ENCODE measurements around the gene PRKN.

Gene PRKN

DNA sequence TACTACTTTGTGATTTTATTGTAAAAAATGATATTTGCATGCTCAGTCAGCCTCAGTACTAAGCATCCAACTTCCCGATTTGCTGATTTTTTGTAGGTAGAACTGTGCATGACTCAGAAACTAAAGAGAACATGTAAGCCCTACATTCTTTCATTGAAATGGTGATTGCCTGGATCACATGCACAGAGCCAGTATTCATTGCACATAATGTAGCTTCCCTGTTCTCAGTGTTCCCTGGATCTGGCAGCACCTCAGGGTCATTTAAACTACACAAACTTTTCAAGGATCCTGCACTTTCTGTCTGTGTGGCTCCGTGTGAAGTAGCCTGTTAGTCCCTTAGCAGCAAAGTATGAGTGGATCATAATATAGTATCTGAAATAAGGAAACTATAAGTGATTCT lies 1030.8 kb downstream of the PRKN start:
- no peak overlapping the region for H3K4me3 ChIP-seq (ENCODE audit: low read length)
- no peaks in the 10 kb centered on the region for H3K36me3 ChIP-seq (ENCODE audit: insufficient read depth, low read depth, low read length)
- no peak overlapping the region for H3K9ac ChIP-seq (ENCODE audit: low read depth, low read length)
- H3K27ac ChIP-seq (ENCODE audit: low read length) = no peak overlapping the region
- H3K27me3 ChIP-seq (ENCODE audit: insufficient read depth, low read length) = no peaks in the 10 kb centered on the region
- H3K9me3 ChIP-seq (ENCODE audit: insufficient read depth, low read depth, low read length) = no peaks in the 10 kb centered on the region
- H3K4me1 ChIP-seq (ENCODE audit: insufficient read depth, low read length) = no peaks in the 10 kb centered on the region

DNA sequence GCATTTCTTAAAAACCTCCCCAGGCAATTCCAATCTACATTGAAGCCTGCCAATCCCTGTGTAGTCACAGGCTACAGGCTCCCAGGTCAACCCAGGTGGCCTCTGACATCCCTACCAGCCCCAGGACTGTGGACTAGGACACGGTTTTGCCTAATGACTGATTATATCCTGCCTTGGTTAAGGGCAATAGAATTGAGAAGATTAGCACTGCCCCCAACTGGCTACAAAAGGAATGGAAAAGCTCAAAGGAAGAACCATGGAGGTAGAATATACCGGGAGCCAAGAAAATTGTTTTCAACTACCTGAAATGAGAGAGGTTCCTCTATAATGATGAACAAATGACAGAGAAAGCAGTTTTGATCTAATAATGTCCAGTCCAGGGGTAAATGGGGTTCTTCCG lies 1032.6 kb downstream of the PRKN start:
- Histone ChIP-seq H3K27me3 (ENCODE audit: insufficient read depth, low read length) (no peaks in the 10 kb centered on the region), H3K9me3 (ENCODE audit: insufficient read depth, low read depth, low read length) (no peaks in the 10 kb centered on the region), H3K4me3 (ENCODE audit: low read length) (no peak overlapping the region), H3K4me1 (ENCODE audit: insufficient read depth, low read length) (no peaks in the 10 kb centered on the region), H3K27ac (ENCODE audit: low read length) (no peak overlapping the region), H3K9ac (ENCODE audit: low read depth, low read length) (no peak overlapping the region), H3K36me3 (ENCODE audit: insufficient read depth, low read depth, low read length) (no peaks in the 10 kb centered on the region)

DNA sequence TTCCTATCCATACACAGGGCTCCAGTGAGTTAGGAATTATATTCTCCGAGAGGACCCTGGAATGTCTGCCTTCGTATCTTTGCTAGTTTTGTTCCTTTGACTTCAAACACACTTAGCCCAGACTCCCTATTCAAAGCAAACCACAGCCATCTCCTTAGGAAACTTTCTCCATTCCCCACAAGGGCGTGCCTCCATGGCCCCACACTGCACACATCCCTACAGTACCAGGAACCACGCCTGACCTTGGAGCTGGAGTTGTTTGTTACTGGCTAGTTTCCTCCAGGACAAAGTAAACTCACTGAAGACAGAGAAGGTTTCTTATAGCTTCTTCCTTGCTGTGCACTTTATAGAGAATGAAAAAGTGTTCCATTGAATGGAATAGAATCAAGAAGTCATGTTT lies 1040.9 kb downstream of the PRKN start:
- Histone ChIP-seq H3K27ac (ENCODE audit: low read length) (no peak overlapping the region), H3K36me3 (ENCODE audit: insufficient read depth, low read depth, low read length) (no peaks in the 10 kb centered on the region), H3K9ac (ENCODE audit: low read depth, low read length) (no peak overlapping the region), H3K4me1 (ENCODE audit: insufficient read depth, low read length) (no peaks in the 10 kb centered on the region), H3K9me3 (ENCODE audit: insufficient read depth, low read depth, low read length) (no peaks in the 10 kb centered on the region), H3K4me3 (ENCODE audit: low read length) (no peak overlapping the region), H3K27me3 (ENCODE audit: insufficient read depth, low read length) (no peaks in the 10 kb centered on the region)

DNA sequence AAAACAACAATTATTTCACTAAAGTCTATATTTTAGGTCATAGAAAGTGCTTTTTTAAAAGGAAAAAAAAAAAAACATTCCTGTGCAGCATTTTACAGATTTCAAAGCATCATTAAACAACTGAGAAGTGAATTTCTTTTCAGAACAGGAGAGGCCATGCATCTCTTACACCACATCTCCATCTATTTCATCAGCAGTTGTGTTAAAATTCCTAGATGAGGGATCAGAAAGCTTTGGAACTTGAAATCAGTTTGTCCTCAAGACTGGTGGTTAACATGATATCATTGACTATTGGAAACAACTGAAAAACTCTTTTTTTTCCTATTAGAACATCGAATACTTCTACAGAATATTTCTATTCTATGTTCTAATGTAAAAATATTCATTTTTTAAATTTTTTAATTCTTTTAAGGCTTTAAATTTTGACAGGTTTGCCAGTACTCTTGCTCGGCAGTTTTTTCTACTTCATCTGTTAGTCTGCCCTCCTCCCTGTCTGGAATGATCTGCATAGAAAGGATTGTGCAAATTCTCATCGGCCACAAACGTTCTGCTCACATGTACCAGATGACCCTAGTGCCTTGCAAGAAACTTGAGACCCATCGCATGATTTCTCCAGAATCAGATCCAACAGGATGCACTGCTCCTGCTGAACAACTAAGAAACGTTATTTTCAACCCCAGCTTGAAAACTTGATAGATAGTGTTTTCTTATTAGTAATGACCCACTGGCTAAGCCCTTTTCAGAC lies 1042.7 kb downstream of the PRKN start:
- no peaks in the 10 kb centered on the region for H3K9me3 ChIP-seq (ENCODE audit: insufficient read depth, low read depth, low read length)
- H3K36me3 ChIP-seq (ENCODE audit: insufficient read depth, low read depth, low read length) = no peaks in the 10 kb centered on the region
- no peak overlapping the region for H3K4me3 ChIP-seq (ENCODE audit: low read length)
- H3K27me3 ChIP-seq (ENCODE audit: insufficient read depth, low read length) = no peaks in the 10 kb centered on the region
- no peak overlapping the region for H3K9ac ChIP-seq (ENCODE audit: low read depth, low read length)
- H3K4me1 ChIP-seq (ENCODE audit: insufficient read depth, low read length) = no peaks in the 10 kb centered on the region
- no peak overlapping the region for H3K27ac ChIP-seq (ENCODE audit: low read length)

DNA sequence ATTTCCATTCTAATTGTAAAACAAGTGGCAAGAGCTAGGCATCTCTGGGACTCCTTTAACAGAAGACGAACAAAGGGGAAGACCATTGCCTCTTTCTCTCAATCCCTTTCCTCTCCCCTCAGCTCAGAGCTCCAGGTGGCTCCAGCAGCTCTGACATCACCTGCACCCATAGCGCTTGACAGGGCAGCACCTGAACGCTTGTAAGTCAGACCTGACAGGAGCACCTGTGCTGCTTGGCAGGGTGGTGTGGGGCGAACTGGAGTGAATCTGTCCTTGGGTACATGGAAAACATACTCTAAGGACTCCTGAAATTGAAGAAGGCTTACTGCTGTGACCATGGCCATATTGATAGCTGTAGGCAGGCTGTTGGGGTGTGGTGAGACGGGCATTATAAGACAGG lies 1044.2 kb downstream of the PRKN start:
- no peak overlapping the region for H3K27ac ChIP-seq (ENCODE audit: low read length)
- no peaks in the 10 kb centered on the region for H3K9me3 ChIP-seq (ENCODE audit: insufficient read depth, low read depth, low read length)
- no peaks in the 10 kb centered on the region for H3K27me3 ChIP-seq (ENCODE audit: insufficient read depth, low read length)
- no peaks in the 10 kb centered on the region for H3K36me3 ChIP-seq (ENCODE audit: insufficient read depth, low read depth, low read length)
- H3K9ac ChIP-seq (ENCODE audit: low read depth, low read length) = no peak overlapping the region
- H3K4me3 ChIP-seq (ENCODE audit: low read length) = no peak overlapping the region
- H3K4me1 ChIP-seq (ENCODE audit: insufficient read depth, low read length) = no peaks in the 10 kb centered on the region

DNA sequence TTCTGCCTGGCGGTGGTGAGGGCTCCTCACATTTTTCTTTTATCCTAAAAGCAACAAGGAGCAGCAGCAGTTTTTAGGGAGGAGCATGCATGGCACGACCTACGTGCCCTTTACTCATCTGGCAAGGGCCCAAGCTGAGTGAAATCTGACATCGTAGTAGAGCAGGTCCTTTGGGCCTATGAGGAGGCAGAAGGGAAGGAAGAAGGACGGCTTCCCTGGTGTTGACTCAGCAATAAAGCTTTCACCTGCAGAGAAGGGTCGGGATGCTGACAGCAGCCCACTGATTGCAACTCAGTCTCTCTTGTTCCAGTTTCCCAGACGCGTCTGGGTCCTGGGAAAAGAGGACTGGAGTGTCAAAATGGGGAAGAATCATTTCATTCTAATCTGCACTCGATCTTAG lies 1044.6 kb downstream of the PRKN start:
- Histone ChIP-seq H3K27ac (ENCODE audit: low read length) (no peak overlapping the region), H3K9me3 (ENCODE audit: insufficient read depth, low read depth, low read length) (no peaks in the 10 kb centered on the region), H3K4me1 (ENCODE audit: insufficient read depth, low read length) (no peaks in the 10 kb centered on the region), H3K9ac (ENCODE audit: low read depth, low read length) (no peak overlapping the region), H3K27me3 (ENCODE audit: insufficient read depth, low read length) (no peaks in the 10 kb centered on the region), H3K4me3 (ENCODE audit: low read length) (no peak overlapping the region), H3K36me3 (ENCODE audit: insufficient read depth, low read depth, low read length) (no peaks in the 10 kb centered on the region)

DNA sequence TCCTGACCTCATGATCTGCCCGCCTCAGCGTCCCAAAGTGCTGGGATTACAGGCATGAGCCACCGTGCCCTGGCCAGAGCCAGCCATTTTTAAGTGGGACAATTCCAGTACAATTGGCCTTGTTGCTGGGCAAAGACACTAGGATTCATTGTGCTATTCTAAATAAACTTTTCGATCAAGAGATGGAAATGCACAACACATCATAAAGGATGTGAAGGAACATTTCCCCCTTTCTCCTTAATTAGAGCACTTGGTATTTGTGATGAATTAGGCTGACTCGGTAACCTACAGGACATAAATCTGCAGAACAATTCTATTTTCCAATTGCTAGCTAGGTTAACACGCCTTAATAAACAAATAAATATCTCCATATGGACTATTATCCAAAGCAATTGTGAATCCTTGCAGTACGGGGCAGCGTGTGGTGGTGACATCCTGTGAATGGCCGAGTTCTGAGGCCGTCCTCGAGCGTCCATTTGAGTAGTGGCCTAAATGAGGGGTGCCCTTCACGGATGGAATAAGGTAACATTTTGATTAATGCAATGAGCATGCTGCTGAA lies 1047.5 kb downstream of the PRKN start:
- H3K27ac ChIP-seq (ENCODE audit: low read length) = no peak overlapping the region

DNA sequence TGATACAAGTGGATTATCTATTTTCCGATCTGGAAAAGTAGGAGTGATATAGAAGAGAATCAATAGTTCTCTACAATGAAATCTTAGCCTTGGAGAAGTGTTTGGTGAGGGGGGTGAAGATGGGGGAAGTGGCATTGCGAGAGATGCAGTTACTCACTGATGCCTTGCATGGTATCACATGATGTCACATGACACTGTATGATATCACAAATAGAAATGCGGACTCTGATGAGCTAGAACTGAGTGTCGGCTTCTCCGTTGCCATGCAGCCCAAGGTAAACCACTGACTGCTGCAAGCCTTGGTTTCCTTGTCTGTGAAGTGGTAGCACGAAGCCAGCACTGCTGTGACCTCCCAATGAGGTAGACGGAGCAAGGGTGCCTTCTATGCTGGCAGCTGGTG lies 1050.4 kb downstream of the PRKN start:
- no peaks in the 10 kb centered on the region for H3K9me3 ChIP-seq (ENCODE audit: insufficient read depth, low read depth, low read length)
- no peak overlapping the region for H3K27ac ChIP-seq (ENCODE audit: low read length)
- H3K36me3 ChIP-seq (ENCODE audit: insufficient read depth, low read depth, low read length) = no peaks in the 10 kb centered on the region
- no peak overlapping the region for H3K4me3 ChIP-seq (ENCODE audit: low read length)
- no peaks in the 10 kb centered on the region for H3K27me3 ChIP-seq (ENCODE audit: insufficient read depth, low read length)
- H3K9ac ChIP-seq (ENCODE audit: low read depth, low read length) = no peak overlapping the region
- H3K4me1 ChIP-seq (ENCODE audit: insufficient read depth, low read length) = no peaks in the 10 kb centered on the region

More for the DNA sequence above, 1047.5 kb downstream of the PRKN start:
- Histone ChIP-seq H3K4me1 (ENCODE audit: insufficient read depth, low read length) (no peaks in the 10 kb centered on the region), H3K9ac (ENCODE audit: low read depth, low read length) (no peak overlapping the region), H3K36me3 (ENCODE audit: insufficient read depth, low read depth, low read length) (no peaks in the 10 kb centered on the region), H3K9me3 (ENCODE audit: insufficient read depth, low read depth, low read length) (no peaks in the 10 kb centered on the region), H3K4me3 (ENCODE audit: low read length) (no peak overlapping the region), H3K27me3 (ENCODE audit: insufficient read depth, low read length) (no peaks in the 10 kb centered on the region)

DNA sequence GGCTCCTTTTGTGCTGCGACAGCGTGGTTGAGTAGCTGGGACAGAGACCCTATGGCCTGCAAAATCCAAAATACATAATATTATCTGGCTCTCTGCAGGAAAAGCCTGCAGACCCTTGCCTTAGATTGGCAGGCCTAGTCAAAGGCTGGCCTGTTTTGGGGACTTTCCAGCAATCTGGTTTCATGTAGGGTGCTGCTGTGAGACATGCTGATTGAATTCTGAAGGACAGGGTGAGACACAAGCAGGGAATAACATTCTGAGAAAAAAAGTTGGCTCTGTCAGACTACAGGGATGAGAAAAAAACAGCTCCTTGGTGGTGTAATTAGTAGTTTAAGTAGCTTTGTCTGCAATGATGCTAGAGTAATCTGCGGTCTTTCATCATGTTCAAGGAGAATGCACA lies 1051.0 kb downstream of the PRKN start:
- H3K27me3 ChIP-seq (ENCODE audit: insufficient read depth, low read length) = no peaks in the 10 kb centered on the region
- no peaks in the 10 kb centered on the region for H3K4me1 ChIP-seq (ENCODE audit: insufficient read depth, low read length)
- H3K9me3 ChIP-seq (ENCODE audit: insufficient read depth, low read depth, low read length) = no peaks in the 10 kb centered on the region
- no peak overlapping the region for H3K27ac ChIP-seq (ENCODE audit: low read length)
- no peak overlapping the region for H3K4me3 ChIP-seq (ENCODE audit: low read length)
- H3K36me3 ChIP-seq (ENCODE audit: insufficient read depth, low read depth, low read length) = no peaks in the 10 kb centered on the region
- no peak overlapping the region for H3K9ac ChIP-seq (ENCODE audit: low read depth, low read length)

DNA sequence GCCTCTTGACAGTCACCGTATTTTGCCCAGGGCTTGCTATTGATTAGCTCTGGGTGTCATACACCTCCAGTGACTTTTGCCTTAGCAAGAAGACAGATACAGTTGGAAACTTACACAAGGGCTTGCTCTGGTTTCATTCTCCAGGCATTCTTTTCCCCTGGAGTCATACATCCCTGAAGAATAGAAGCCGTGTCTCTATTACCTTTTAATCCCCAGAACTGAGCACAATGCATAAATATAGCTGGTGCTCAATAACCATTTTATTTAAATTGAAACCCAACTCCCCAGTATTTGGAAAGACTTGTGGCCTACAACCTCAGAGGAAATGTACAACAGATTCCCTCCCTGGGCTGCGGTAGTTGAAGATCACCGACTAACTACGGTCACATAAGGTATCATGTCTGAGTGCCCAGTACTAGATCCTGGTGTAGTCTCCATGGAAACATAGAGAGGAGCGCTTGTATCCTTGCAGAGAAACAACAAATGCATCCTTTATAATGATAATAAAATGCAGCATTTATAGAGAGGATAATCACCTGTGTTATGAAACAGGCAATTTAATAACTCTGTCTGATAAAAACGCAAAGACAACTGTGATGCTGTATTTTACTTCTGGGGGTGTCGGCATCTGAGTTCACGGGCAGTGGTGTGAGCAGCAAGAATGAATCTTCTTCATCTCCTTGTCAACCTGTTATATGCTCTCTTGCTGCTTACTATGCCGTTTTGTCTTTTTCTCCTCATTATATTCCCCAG lies 1052.5 kb downstream of the PRKN start:
- no peak overlapping the region for H3K9ac ChIP-seq (ENCODE audit: low read depth, low read length)
- H3K4me1 ChIP-seq (ENCODE audit: insufficient read depth, low read length) = no peaks in the 10 kb centered on the region
- no peaks in the 10 kb centered on the region for H3K27me3 ChIP-seq (ENCODE audit: insufficient read depth, low read length)
- H3K27ac ChIP-seq (ENCODE audit: low read length) = no peak overlapping the region
- no peaks in the 10 kb centered on the region for H3K9me3 ChIP-seq (ENCODE audit: insufficient read depth, low read depth, low read length)
- no peaks in the 10 kb centered on the region for H3K36me3 ChIP-seq (ENCODE audit: insufficient read depth, low read depth, low read length)
- H3K4me3 ChIP-seq (ENCODE audit: low read length) = no peak overlapping the region

DNA sequence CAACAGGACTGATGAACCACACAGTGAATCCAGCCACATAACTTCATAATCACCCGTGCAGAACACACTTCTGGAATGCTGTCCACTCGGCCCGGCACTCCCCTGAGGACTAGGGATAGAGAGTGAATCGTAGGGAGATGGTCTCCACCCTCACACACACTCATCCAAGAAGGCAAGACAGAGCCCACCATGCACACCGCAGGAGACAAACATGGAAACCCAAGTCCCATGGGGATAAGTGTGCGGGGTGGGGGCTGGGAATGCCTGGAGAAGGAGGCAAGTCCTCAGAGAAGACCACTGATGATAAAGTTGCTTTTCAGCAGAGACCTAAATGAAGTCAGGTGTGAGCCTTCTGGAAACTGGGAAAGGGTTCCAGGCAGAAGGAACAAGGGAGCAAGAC lies 1054.5 kb downstream of the PRKN start:
- Histone ChIP-seq H3K27me3 (ENCODE audit: insufficient read depth, low read length) (no peaks in the 10 kb centered on the region), H3K27ac (ENCODE audit: low read length) (no peak overlapping the region), H3K36me3 (ENCODE audit: insufficient read depth, low read depth, low read length) (no peaks in the 10 kb centered on the region), H3K9ac (ENCODE audit: low read depth, low read length) (no peak overlapping the region), H3K4me1 (ENCODE audit: insufficient read depth, low read length) (no peaks in the 10 kb centered on the region), H3K4me3 (ENCODE audit: low read length) (no peak overlapping the region), H3K9me3 (ENCODE audit: insufficient read depth, low read depth, low read length) (no peaks in the 10 kb centered on the region)

DNA sequence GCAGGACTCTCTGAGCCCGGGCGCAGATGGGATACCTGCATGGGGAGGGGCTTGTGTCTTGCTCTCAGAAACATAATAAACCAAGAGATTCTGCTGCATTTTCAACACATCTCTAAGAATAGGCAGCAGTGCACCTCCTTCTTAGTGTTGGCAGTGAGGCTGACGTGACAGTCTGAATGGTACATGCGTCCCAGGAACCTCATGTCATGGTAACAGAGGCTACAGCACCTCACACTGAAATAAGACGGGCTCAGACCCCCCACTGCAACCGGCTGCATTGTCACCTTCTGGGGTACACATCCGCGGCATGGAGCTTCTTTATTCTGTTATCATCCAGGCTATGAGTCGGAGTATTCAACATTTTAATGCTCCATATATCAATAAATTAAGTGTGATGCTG lies 1056.4 kb downstream of the PRKN start:
- H3K36me3 ChIP-seq (ENCODE audit: insufficient read depth, low read depth, low read length) = no peaks in the 10 kb centered on the region
- no peak overlapping the region for H3K4me3 ChIP-seq (ENCODE audit: low read length)
- H3K9me3 ChIP-seq (ENCODE audit: insufficient read depth, low read depth, low read length) = no peaks in the 10 kb centered on the region
- H3K4me1 ChIP-seq (ENCODE audit: insufficient read depth, low read length) = no peaks in the 10 kb centered on the region
- no peak overlapping the region for H3K27ac ChIP-seq (ENCODE audit: low read length)
- no peak overlapping the region for H3K9ac ChIP-seq (ENCODE audit: low read depth, low read length)
- no peaks in the 10 kb centered on the region for H3K27me3 ChIP-seq (ENCODE audit: insufficient read depth, low read length)

Data from iPS-20b (cell line).